Esophagus squamous epithelium (tissue), 4 donors: ENCODE data around the gene RERE.

Experiments used
- CTCF ChIP-seq, 6 experiments: fragments of 450-650 bp in 4 of 6; fragments of 200-600 bp in 2 of 6; sonication (generic) in 2 of 6; IDR thresholded peaks; one replicate each; pipeline ENCODE4 v1.5.1; 2016 to 2019; ENCODE audit warnings: antibody characterized with exemption in 6 of 6, mild to moderate bottlenecking in 4 of 6, moderate library complexity in 4 of 6
- POLR2A ChIP-seq, 4 donors: fragments of 450-650 bp; IDR thresholded peaks; one replicate each; pipeline ENCODE4 v1.6.1; 2017; ENCODE audit warnings: antibody characterized with exemption in 4 of 4, mild to moderate bottlenecking in 4 of 4, moderate library complexity in 3 of 4

DNA sequence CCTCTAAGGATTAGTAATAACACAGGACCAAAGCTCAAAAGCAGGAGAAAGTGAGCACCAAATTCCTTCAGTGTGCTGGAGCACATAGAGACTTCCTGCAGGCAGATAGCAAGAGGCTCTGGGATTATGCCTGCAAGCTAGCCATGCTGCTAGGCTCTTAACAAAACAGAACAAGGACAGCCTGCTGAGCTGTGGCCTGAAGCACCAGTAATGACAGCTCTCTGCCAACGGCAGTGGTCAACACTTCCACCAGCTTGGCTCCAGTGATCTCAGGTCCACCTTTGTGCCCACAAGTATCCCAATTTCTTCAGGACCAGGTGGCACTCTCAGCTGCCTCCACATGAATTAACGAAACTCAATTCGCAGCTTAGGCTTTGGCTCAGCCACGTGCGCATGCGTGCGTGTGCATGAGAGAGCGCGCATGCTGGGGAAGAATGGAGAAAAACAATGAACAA lies 435.4 kb downstream of the RERE start:
- TF ChIP-seq CTCF (IDR thresholded peaks at IDR 0.05) = no peak
- TF ChIP-seq POLR2A (IDR thresholded peaks at IDR 0.05) = no peak
